AG04450 (cell line): ENCODE data around the gene SLC22A3. TPM values are rescaled to one million over a fixed set of nuclear protein-coding genes. Genes with fewer than 3 reads are reported as not detected.

Experiments used
- CTCF ChIA-PET: fragments of 300-600, 350-600 bp; formaldehyde crosslinking; extraction: SDS; loops from one replicate; lab custom pipeline; 2022; ENCODE audit warnings: antibody characterized with exemption, inconsistent platforms; lab: Charles Lee
- POLR2A ChIA-PET: fragments of 350-600 bp; formaldehyde crosslinking; extraction: SDS; loops from one replicate; lab custom pipeline; 2021; ENCODE audit warnings: antibody characterized with exemption, inconsistent platforms; lab: Yijun Ruan, JAX
- DNase-seq: peaks from one replicate; pipeline ENCODE4 v3.0.0-alpha.2; 2011; ENCODE audit warnings: low read depth, low spot score
- H3K27ac ChIP-seq: one replicate; pipeline ENCODE4 v1.5.1; 2012; ENCODE audit warnings: low read depth, low read length, control low read depth
- H3K27me3 ChIP-seq: one replicate; pipeline ENCODE4 v1.6.0; 2012; ENCODE audit warnings: low read length; ENCODE audit not compliant: control insufficient read depth, insufficient read depth
- H3K4me3 ChIP-seq: 2 replicates; pipeline ENCODE4 v1.5.1; 2011; ENCODE audit warnings: mild to moderate bottlenecking, low read depth, low read length, control low read depth
- H3K9me3 ChIP-seq: 2 replicates; pipeline ENCODE4 v1.5.1; 2012; ENCODE audit warnings: low read length; ENCODE audit not compliant: control insufficient read depth, insufficient read depth
- CTCF ChIP-seq: IDR thresholded peaks from 2 replicates; pipeline ENCODE4 v1.5.1; 2011; ENCODE audit warnings: low read depth, low read length, control low read depth, inconsistent platforms
- polyA plus RNA-seq: library from polyadenylated mRNA; depleted of rRNA; stranded (reverse); fragments of >200 nt; gene quantifications from 2 replicates; pipeline ENCODE4 v1.2.3, GENCODE V29; 2011

Gene SLC22A3
- polyA plus RNA-seq, 1 experiment: 0.07 TPM

GRCh38 chr6:160344271-160344670 lies 3.9 kb upstream of the SLC22A3 start:
- Histone ChIP-seq H3K27ac (no peak overlapping the region), H3K9me3 (no peaks in the 10 kb centered on the region; the same call in 1 of the 2 replicates), H3K27me3 (peaks cover 12% of the 10 kb centered on the region), H3K4me3 (no peak overlapping the region)
- ChIA-PET CTCF (no interaction called here), POLR2A (no interaction called here)
- TF ChIP-seq CTCF: no peak
- DNase-seq: no peak

- H3K27me3 ChIP-seq: peaks cover 19% of the 10 kb centered on the region
- POLR2A ChIA-PET: no interaction called here
- CTCF ChIA-PET: no interaction called here
- TF ChIP-seq CTCF: no peak
- H3K27ac ChIP-seq: no peak overlapping the region
- DNase-seq: no peak
- H3K4me3 ChIP-seq: no peak overlapping the region
- no peaks in the 10 kb centered on the region; the same call in 1 of the 2 replicates for H3K9me3 ChIP-seq
Measured at GRCh38 chr6:160347259-160348222, 637 bp upstream of the SLC22A3 start.

- DNase-seq: no peak
- ChIA-PET POLR2A (no interaction called here), CTCF (no interaction called here)
- Histone ChIP-seq H3K4me3 (peak overlapping the region; percentile 25), H3K9me3 (no peaks in the 10 kb centered on the region; the same call in 1 of the 2 replicates), H3K27ac (no peak overlapping the region), H3K27me3 (peaks cover 19% of the 10 kb centered on the region)
- no peak for TF ChIP-seq CTCF
Measured at GRCh38 chr6:160349020-160349441, 853 bp downstream of the SLC22A3 start.

- ChIA-PET POLR2A (no interaction called here), CTCF (no interaction called here)
- H3K27ac ChIP-seq: no peak overlapping the region
- no peaks in the 10 kb centered on the region; the same call in 1 of the 2 replicates for H3K9me3 ChIP-seq
- H3K27me3 ChIP-seq: peaks cover 19% of the 10 kb centered on the region
- H3K4me3 ChIP-seq: no peak overlapping the region
- no peak for DNase-seq
- TF ChIP-seq CTCF: no peak
Measured at GRCh38 chr6:160349814-160350350, 1.7 kb downstream of the SLC22A3 start.
